K562 (cell line): ENCODE results near the gene ATG10. TPM values are rescaled to one million over a fixed set of nuclear protein-coding genes. Genes with fewer than 3 reads are reported as not detected.
A peak's percentile ranks its signal among the peaks of the same experiment; 100 is the strongest.

Experiments used
- CEBPB ChIP-seq: fragments of 450-650 bp; IDR thresholded peaks from 2 replicates; pipeline ENCODE4 v1.6.1; 2016; ENCODE audit warnings: missing genetic modification characterization, missing compliant biosample characterization
- GTF3C2 ChIP-seq: IDR thresholded peaks from 3 replicates; pipeline ENCODE4 v1.6.1; 2011; ENCODE audit warnings: borderline replicate concordance, mild to moderate bottlenecking, moderate library complexity; ENCODE audit not compliant: insufficient read length; ENCODE audit errors: extremely low read depth
- HMGN3 ChIP-seq: IDR thresholded peaks from 2 replicates; pipeline ENCODE4 v1.6.1; 2011; ENCODE audit warnings: borderline replicate concordance, low read depth, mild to moderate bottlenecking, mixed read lengths, low read length; ENCODE audit not compliant: insufficient read length; ENCODE audit errors: extremely low read depth
- HMGXB4 ChIP-seq: sonication (generic); formaldehyde crosslinking; IDR thresholded peaks from 2 replicates; pipeline ENCODE4 v1.8.1; 2023; ENCODE audit warnings: mild to moderate bottlenecking, missing genetic modification reagents
- IFI16 ChIP-seq: fragments of 250-450 bp; sonication (Bioruptor Pico); IDR thresholded peaks from 2 replicates; pipeline ENCODE4 v2.1.2; 2022; ENCODE audit warnings: mild to moderate bottlenecking, inconsistent platforms
- KHSRP ChIP-seq: fragments of 450-650 bp; IDR thresholded peaks from 2 replicates; pipeline ENCODE4 v1.6.1; 2017
- KLF1 ChIP-seq: fragments of 450-650 bp; IDR thresholded peaks from 2 replicates; pipeline ENCODE4 v1.6.1; 2016; ENCODE audit warnings: missing genetic modification characterization, missing compliant biosample characterization
- NR2C1 ChIP-seq, 2 experiments: fragments of 450-650 bp; IDR thresholded peaks; 2 replicates each; pipeline ENCODE4 v1.6.1; 2017; ENCODE audit warnings: mild to moderate bottlenecking in 2 of 2, antibody characterized with exemption in 1 of 2, inconsistent platforms in 1 of 2, missing compliant biosample characterization in 1 of 2, missing genetic modification characterization in 1 of 2
- PML ChIP-seq: IDR thresholded peaks from 2 replicates; pipeline ENCODE4 v1.6.1; 2012; ENCODE audit warnings: low read length, inconsistent platforms
- POLR2B ChIP-seq: fragments of 450-650 bp; IDR thresholded peaks from 2 replicates; pipeline ENCODE4 v1.6.1; 2018; ENCODE audit warnings: low read depth; ENCODE audit not compliant: partially characterized antibody
- SMARCC2 ChIP-seq: fragments of 450-650 bp; IDR thresholded peaks from 2 replicates; pipeline ENCODE4 v1.6.1; 2017; ENCODE audit warnings: antibody characterized with exemption, moderate library complexity, mild to moderate bottlenecking, low read depth
- TCF7L2 ChIP-seq: fragments of 150-350 bp; IDR thresholded peaks from 2 replicates; pipeline ENCODE4 v1.6.1; 2016; ENCODE audit warnings: low read depth, mild to moderate bottlenecking, low read length, moderate library complexity
- ZFP1 ChIP-seq: fragments of 450-650 bp; formaldehyde crosslinking; IDR thresholded peaks from 2 replicates; pipeline ENCODE4 v1.4.0; 2020; ENCODE audit warnings: mild to moderate bottlenecking, mixed read lengths
- ZFPM2 ChIP-seq: fragments of 250-450 bp; sonication (Bioruptor Pico); IDR thresholded peaks from 2 replicates; pipeline ENCODE4 v1.5.1; 2022; ENCODE audit warnings: mild to moderate bottlenecking
- ZNF280B ChIP-seq: fragments of 250-450 bp; sonication (Bioruptor Pico); IDR thresholded peaks from 2 replicates; pipeline ENCODE4 v1.5.1; 2021; ENCODE audit warnings: mild to moderate bottlenecking
- ZNF431 ChIP-seq: sonication (generic); formaldehyde crosslinking; IDR thresholded peaks from 2 replicates; pipeline ENCODE4 v1.8.0; 2022; ENCODE audit warnings: mild to moderate bottlenecking, missing genetic modification reagents
- ZNF507 ChIP-seq: conservative IDR thresholded peaks from 2 replicates; pipeline ENCODE4 v1.6.1; 2017; ENCODE audit warnings: missing genetic modification characterization, missing compliant biosample characterization
- ZNF740 ChIP-seq, 3 experiments: fragments of 200-800 bp in 1 of 3; sonication (Bioruptor generic) in 1 of 3; sonication (generic) in 1 of 3; formaldehyde crosslinking in 1 of 3; IDR thresholded peaks; 2 replicates each; pipeline versions ENCODE4 v1.6.1 to v1.8.0; 2016 to 2022; ENCODE audit warnings: mild to moderate bottlenecking in 2 of 3, missing compliant biosample characterization in 2 of 3, missing genetic modification characterization in 2 of 3, missing genetic modification reagents in 1 of 3
- ZNF785 ChIP-seq: fragments of 250-450 bp; sonication (Bioruptor Pico); IDR thresholded peaks from 2 replicates; pipeline ENCODE4 v1.4.0; 2020; ENCODE audit warnings: mild to moderate bottlenecking
- ZSCAN29 ChIP-seq: fragments of 450-650 bp; IDR thresholded peaks from 2 replicates; pipeline ENCODE4 v1.6.1; 2017
- polyA plus RNA-seq, 8 experiments: library from polyadenylated mRNA; depleted of rRNA in 4 of 8; stranded (reverse) in 5 of 8; unstranded in 3 of 8; fragments of >200 nt; fragmentation: Nextera tagmentation in 2 of 8; fragmentation: Illumina TruSeq in 1 of 8; extraction: Ambion mirVana in 2 of 8; extraction: Trizol in 1 of 8; gene quantifications; 2 replicates each; pipeline versions ENCODE4 v1.2.1 to v1.2.3, GENCODE V29; 2011 to 2014; ENCODE audit warnings: inconsistent platforms in 1 of 8, missing spikeins in 1 of 8
- total RNA-seq, 7 experiments: library from RNA; depleted of rRNA in 6 of 7; stranded (reverse); fragments of >200 nt in 6 of 7; fragmentation: Illumina TruSeq in 2 of 7; extraction: Trizol in 2 of 7; gene quantifications; 2 replicates each; pipeline versions ENCODE4 v1.2.1 to v1.2.3, GENCODE V29; 2011 to 2021; ENCODE audit warnings: low replicate concordance in 1 of 7

The ATG10 gene
- total and polyA plus RNA-seq, 9 of the 15 experiments (the other 6 are each of a cell fraction or from before 2014, with no cell fraction given), result 7.0 to 18.8 (median 14.6) TPM

GRCh38 chr5:82277987-82278710, 306.3 kb downstream of the ATG10 start, which contains the start of gene RPS23 (continued):
- TF ChIP-seq GTF3C2 (no peak), NR2C1 (IDR thresholded peaks at IDR 0.05) (no peak), NR2C1 (tag; IDR thresholded peaks at IDR 0.05) (0 out of 2 replicates have a peak, but pooled peaks have one; percentile 19), ZFPM2 (no peak), TCF7L2 (no peak), ZNF785 (CRISPR knock-in tag) (no peak), ZNF507 (no peak), KHSRP (no peak), KLF1 (no peak), POLR2B (peak; percentile 86), HMGXB4 (CRISPR knock-in tag) (peak; percentile 44), CEBPB (tag) (no peak), ZSCAN29 (no peak), IFI16 (CRISPR knock-in tag) (no peak), HMGN3 (no peak), ZFP1 (CRISPR knock-in tag) (no peak), ZNF740 (CRISPR knock-in tag; IDR thresholded peaks at IDR 0.05) (no peak), ZNF740 (tag; IDR thresholded peaks at IDR 0.05) (no peak), ZNF431 (CRISPR knock-in tag) (peak; percentile 72), SMARCC2 (no peak), ZNF280B (no peak), PML (peak; percentile 84; the same call in 1 of the 2 replicates)
